Gastroesophageal sphincter (tissue), 4 donors: ENCODE measurements around the gene CLCA4. TPM values are rescaled to one million over a fixed set of nuclear protein-coding genes. Genes with fewer than 3 reads are reported as not detected.

Experiments used
- ATAC-seq: fragments of 150-250 bp; one replicate; pipeline ENCODE4 v1.9.1; 2016; ENCODE audit warnings: mild to moderate bottlenecking, moderate library complexity
- H3K27ac ChIP-seq, 4 donors: fragments of 200-600 bp; sonication (generic) in 3 of 4; 1 replicate in 3 of 4; 2 replicates in 1 of 4; pipeline ENCODE4 v1.5.1; 2016 to 2019
- H3K27me3 ChIP-seq: fragments of 200-600 bp; sonication (generic); one replicate; pipeline ENCODE4 v1.5.1; 2019
- H3K36me3 ChIP-seq, 2 donors: fragments of 200-600 bp; sonication (generic); one replicate each; pipeline ENCODE4 v1.5.1; 2019; ENCODE audit warnings: control low read depth in 1 of 2
- H3K4me1 ChIP-seq, 3 donors: fragments of 200-600 bp; sonication (generic); 1 replicate in 2 of 3; 2 replicates in 1 of 3; pipeline ENCODE4 v1.5.1; 2016 to 2019; ENCODE audit warnings: control low read depth in 2 of 3
- H3K4me3 ChIP-seq, 2 donors: fragments of 200-600 bp; sonication (generic); one replicate each; pipeline ENCODE4 v1.5.1; 2019; ENCODE audit warnings: mild to moderate bottlenecking in 1 of 2, moderate library complexity in 1 of 2
- H3K9me3 ChIP-seq, 3 donors: fragments of 200-600 bp; sonication (generic); one replicate each; pipeline ENCODE4 v1.5.1; 2017 to 2019; ENCODE audit warnings: control low read depth in 2 of 3
- CTCF ChIP-seq, 4 experiments: fragments of 200-600 bp in 2 of 4; fragments of 450-650 bp in 2 of 4; sonication (generic) in 1 of 4; IDR thresholded peaks; one replicate each; pipeline ENCODE4 v1.5.1; 2017 to 2019; ENCODE audit warnings: antibody characterized with exemption in 4 of 4, mild to moderate bottlenecking in 2 of 4, moderate library complexity in 2 of 4
- EP300 ChIP-seq: sonication (generic); formaldehyde crosslinking; IDR thresholded peaks from one replicate; pipeline ENCODE4 v1.6.1; 2017; ENCODE audit warnings: antibody characterized with exemption, mild to moderate bottlenecking
- POLR2A ChIP-seq, 2 donors: fragments of 450-650 bp; IDR thresholded peaks; one replicate each; pipeline ENCODE4 v1.6.1; 2017; ENCODE audit warnings: antibody characterized with exemption in 2 of 2, mild to moderate bottlenecking in 2 of 2, moderate library complexity in 1 of 2
- POLR2AphosphoS5 ChIP-seq: sonication (generic); formaldehyde crosslinking; IDR thresholded peaks from one replicate; pipeline ENCODE4 v1.6.1; 2017; ENCODE audit warnings: antibody characterized with exemption
- WGBS, 2 donors: methylation state at CpG; one replicate each; pipeline ENCODE4 v1.1.5; 2018; ENCODE audit warnings: low coverage in 1 of 2; 5-methylcytosine and 5-hydroxymethylcytosine counted together
- total RNA-seq, 4 donors: library from RNA; depleted of rRNA; stranded (reverse); fragments of >200 nt; gene quantifications; one replicate each; pipeline ENCODE4 v1.1.0, GENCODE V29; 2016

Gene CLCA4
- total RNA-seq, 4 donors from 2014 or later: 0.50 to 20.3 (median 2.6) TPM; not detected in 1

- H3K4me3 ChIP-seq: no peak overlapping the region
- WGBS, 2 donors: 78 to 83% methylated on average over 3 of the region's 3 CpGs
These were observed 20.5 kb downstream of the CLCA4 start for GRCh38 chr1:86567341-86567740.

GRCh38 chr1:86567878-86568277 is 21.0 kb downstream of the CLCA4 start:
- H3K27me3 ChIP-seq: no peaks in the 10 kb centered on the region
- 75 to 90% methylated on average over 3 of the region's 3 CpGs for WGBS, 2 donors
- no peaks in the 10 kb centered on the region for H3K9me3 ChIP-seq
- H3K4me3 ChIP-seq: no peak overlapping the region
- H3K36me3 ChIP-seq: no peaks in the 10 kb centered on the region
- no peak for ATAC-seq
- TF ChIP-seq CTCF (IDR thresholded peaks at IDR 0.05) (no peak), EP300 (no peak), POLR2A (IDR thresholded peaks at IDR 0.05) (no peak), POLR2AphosphoS5 (no peak)
- H3K4me1 ChIP-seq: no peaks in the 10 kb centered on the region
- no peak overlapping the region for H3K27ac ChIP-seq

More at GRCh38 chr1:86567341-86567740, 20.5 kb downstream of the CLCA4 start:
- no peaks in the 10 kb centered on the region for H3K9me3 ChIP-seq
- no peaks in the 10 kb centered on the region for H3K27me3 ChIP-seq
- no peaks in the 10 kb centered on the region for H3K36me3 ChIP-seq
- no peak for ATAC-seq
- H3K27ac ChIP-seq: no peak overlapping the region
- H3K4me1 ChIP-seq: no peaks in the 10 kb centered on the region
- TF ChIP-seq POLR2AphosphoS5 (no peak), EP300 (no peak), CTCF (IDR thresholded peaks at IDR 0.05) (no peak), POLR2A (IDR thresholded peaks at IDR 0.05) (no peak)

DNA sequence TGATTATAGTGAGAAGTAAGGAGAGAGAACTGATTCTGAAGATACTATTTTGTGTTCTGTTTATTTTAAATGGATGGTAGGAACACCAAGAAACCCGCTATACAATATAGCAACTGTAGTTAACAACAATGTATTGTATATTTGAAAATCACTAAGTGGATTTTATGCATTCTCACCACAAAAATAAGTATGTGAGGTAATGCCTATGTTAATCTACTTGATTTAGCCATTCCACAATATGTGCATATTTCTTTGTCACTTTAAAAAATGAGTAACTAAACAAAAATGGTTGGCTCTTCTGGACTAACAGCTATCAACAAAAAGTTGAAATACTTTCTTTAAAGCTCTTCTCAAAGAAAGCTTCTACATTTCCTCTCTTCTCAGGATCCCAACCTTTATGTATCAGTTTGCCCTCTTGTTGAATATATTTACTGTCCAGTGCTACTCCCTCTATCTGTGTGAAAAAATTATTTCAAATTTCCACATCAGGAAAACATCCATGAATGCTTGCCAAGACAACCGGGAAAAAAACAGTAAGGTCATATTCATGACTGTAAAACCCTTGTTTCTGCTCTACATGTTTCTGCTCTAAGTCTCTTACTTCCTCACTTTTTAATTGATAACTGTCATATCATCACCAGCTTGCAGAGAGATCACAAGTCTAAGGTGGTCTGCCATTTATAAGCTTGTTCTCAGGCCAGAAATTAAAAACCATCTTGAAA is 27.0 kb downstream of the CLCA4 start:
- no peaks in the 10 kb centered on the region for H3K9me3 ChIP-seq
- no peak overlapping the region for H3K4me3 ChIP-seq
- H3K27ac ChIP-seq: no peak overlapping the region
- H3K4me1 ChIP-seq: no peaks in the 10 kb centered on the region
- no peaks in the 10 kb centered on the region for H3K27me3 ChIP-seq
- 49 to 54% methylated on average over 2 of the region's 2 CpGs for WGBS, 2 donors
- no peak for TF ChIP-seq EP300
- TF ChIP-seq CTCF (IDR thresholded peaks at IDR 0.05): no peak
- TF ChIP-seq POLR2AphosphoS5: no peak
- TF ChIP-seq POLR2A (IDR thresholded peaks at IDR 0.05): no peak
- no peaks in the 10 kb centered on the region for H3K36me3 ChIP-seq
- ATAC-seq: no peak

DNA sequence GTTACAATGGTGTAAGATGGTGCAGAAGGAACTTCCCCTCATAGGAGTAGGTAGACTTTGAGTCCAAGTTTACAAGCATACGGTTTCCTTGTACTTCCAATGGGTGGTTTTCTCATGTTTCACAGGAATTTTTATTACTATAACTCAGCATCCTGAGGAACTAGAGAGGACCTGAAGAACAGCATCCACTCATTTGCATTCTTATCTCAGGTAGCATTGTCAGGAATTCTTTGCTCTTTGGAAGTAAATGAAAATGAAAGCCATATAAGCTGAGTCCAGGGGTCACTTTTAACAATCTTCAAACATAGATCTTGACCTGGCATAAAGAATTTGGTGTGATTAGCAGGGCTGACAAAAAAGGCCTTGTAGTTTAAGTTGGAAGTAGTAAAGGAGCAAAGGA is 34.4 kb downstream of the CLCA4 start:
- Histone ChIP-seq H3K36me3 (no peaks in the 10 kb centered on the region), H3K27ac (no peak overlapping the region), H3K9me3 (no peaks in the 10 kb centered on the region), H3K4me1 (no peaks in the 10 kb centered on the region), H3K27me3 (no peaks in the 10 kb centered on the region), H3K4me3 (no peak overlapping the region)
- 78 to 86% methylated on average over 1 of the region's 1 CpG for whole genome bisulfite sequencing, 2 donors
- TF ChIP-seq POLR2AphosphoS5: no peak
- no peak for TF ChIP-seq CTCF (IDR thresholded peaks at IDR 0.05)
- TF ChIP-seq EP300: no peak
- no peak for TF ChIP-seq POLR2A (IDR thresholded peaks at IDR 0.05)
- no peak for ATAC-seq

GRCh38 chr1:86582161-86582560 is 35.3 kb downstream of the CLCA4 start:
- no peaks in the 10 kb centered on the region for H3K27me3 ChIP-seq
- H3K4me3 ChIP-seq: no peak overlapping the region
- no peaks in the 10 kb centered on the region for H3K36me3 ChIP-seq
- H3K27ac ChIP-seq: no peak overlapping the region
- TF ChIP-seq CTCF (IDR thresholded peaks at IDR 0.05) (no peak), EP300 (no peak), POLR2A (IDR thresholded peaks at IDR 0.05) (no peak), POLR2AphosphoS5 (no peak)
- no peaks in the 10 kb centered on the region for H3K9me3 ChIP-seq
- ATAC-seq: no peak
- 88% methylated on average over 1 of the region's 1 CpG for WGBS, 2 donors
- no peaks in the 10 kb centered on the region for H3K4me1 ChIP-seq
